Epidermal melanocyte (primary cell): ENCODE data around the gene CALY.
"Not testable (repeated sequence)": the region's sequence is repeated elsewhere in the genome, so short reads cannot be mapped to it uniquely, and the experiment has no call there.

Experiments used
- DNase-seq: peaks from one replicate; pipeline ENCODE4 v3.0.0; 2011; ENCODE audit warnings: low spot score; ENCODE audit not compliant: insufficient read length

Gene CALY, protein sequence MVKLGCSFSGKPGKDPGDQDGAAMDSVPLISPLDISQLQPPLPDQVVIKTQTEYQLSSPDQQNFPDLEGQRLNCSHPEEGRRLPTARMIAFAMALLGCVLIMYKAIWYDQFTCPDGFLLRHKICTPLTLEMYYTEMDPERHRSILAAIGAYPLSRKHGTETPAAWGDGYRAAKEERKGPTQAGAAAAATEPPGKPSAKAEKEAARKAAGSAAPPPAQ

DNA sequence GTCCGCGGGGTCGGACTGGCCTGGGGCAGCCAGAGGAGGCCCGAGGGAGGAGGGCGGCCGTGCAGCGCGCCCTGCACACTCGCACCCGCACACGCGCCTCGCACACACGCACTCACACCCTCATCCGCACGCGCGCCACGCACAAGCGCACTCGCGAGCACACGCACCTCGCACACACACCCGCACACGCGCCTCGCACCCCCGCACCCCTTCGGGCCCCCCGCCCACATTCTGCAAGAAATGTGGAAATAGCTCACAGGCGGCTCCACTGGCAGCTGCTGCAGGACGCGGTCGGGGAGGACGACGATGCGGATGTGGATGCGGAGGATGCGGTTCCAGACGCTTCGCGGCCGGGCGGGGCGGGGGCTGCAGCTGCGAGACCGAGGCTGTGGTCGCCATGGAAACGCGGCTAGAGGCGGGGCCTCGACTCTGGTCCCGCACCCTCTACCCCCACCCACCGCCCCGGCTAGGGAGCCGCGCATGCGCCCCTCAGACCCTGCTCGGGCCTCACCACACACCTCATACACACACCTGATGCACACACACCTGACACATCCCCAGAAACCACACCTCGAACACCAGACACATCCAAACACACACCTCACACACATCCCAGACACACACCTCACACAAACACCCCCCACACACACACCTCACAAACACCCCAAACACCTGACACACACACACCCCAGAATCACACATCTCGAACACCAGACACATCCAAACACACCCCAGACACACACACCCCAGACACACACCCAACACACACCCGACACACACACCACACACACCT lies at the start of gene CALY:
TSS of gene CALY (minus strand) at position 320 of the 793 bp plus-strand sequence. CDS start 7,907 bp downstream, outside the sequence.
- no peak for DNase-seq

DNA sequence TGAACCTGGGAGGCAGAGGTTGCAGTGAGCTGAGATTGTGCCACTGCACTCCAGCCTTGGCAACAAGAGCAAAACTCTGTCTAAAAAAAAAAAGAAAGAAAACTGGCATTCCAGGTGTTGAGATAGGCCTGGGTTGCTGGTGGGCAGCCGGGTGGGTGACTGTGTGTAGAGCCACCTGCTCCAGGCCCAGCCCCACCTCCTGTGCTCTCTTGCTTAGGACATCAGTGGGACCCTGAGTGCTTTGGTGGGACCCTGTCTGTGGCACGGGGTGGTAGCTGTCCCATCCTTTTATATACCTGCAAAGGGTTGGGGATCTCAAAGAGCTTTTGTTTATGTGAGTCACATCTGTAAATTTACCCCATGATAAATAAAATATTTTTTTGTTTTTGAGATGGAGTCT lies 48.5 kb upstream of the CALY start:
- DNase-seq: no peak

DNA sequence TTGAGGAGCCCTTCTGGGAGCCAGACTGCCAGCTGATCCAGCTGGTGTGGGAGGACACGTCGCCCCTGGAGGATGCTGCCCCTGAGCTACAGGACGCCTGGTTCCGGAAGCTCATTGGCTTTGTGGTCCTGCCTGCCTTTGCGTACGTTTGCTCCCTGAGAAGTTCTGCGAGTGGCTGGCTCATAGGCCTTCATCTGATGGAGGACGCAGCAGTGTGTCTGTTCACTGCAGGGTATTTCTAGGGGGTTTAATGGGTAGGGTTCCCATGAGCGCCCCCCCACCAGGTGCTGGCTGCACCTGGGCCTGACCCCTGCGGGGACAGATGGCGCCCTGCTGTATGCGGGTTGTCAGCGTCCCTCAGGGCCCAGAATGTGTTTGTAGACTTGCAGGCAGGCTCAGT lies 47.4 kb upstream of the CALY start:
- no peak for DNase-seq

DNA sequence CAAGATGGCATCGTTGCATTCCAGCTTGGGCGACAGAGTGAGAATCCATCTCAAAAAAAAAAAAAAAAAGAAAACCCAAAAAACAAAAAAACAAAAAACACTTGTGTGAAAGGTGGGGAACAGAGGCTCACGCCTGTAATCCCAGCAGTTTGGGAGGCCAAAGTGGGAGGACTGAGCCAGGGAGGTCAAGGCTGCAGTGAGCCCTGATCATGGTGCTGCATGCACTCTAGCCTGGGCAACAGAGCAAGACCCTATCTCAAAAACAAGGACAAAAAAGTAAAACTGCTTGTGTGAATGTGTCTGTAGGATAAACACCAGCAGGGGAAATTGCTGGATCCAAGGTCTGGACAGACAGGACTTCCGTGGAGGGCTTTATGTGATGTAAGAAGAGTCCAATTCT lies 46.9 kb upstream of the CALY start:
- DNase-seq: no peak

DNA sequence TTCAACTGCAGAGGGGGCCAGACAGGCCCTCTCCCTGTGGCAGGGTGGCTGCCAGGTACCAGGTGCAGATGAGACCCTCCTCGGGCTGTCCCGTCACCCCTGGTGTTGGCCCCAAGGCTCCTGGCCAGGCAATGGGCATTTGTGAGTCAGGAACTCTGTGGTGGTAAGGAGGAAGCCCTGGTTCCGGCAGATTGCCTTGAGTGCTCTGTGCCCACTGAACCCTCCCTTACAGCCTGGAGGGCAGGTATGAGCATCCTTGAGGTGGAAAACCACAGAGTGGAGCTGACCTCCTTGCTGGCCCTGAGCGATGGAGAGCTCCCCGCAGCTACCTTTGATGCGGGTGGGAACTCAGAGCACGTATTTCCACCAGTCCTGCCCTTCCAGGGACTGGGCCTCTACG lies 44.3 kb upstream of the CALY start:
- DNase-seq: no peak

DNA sequence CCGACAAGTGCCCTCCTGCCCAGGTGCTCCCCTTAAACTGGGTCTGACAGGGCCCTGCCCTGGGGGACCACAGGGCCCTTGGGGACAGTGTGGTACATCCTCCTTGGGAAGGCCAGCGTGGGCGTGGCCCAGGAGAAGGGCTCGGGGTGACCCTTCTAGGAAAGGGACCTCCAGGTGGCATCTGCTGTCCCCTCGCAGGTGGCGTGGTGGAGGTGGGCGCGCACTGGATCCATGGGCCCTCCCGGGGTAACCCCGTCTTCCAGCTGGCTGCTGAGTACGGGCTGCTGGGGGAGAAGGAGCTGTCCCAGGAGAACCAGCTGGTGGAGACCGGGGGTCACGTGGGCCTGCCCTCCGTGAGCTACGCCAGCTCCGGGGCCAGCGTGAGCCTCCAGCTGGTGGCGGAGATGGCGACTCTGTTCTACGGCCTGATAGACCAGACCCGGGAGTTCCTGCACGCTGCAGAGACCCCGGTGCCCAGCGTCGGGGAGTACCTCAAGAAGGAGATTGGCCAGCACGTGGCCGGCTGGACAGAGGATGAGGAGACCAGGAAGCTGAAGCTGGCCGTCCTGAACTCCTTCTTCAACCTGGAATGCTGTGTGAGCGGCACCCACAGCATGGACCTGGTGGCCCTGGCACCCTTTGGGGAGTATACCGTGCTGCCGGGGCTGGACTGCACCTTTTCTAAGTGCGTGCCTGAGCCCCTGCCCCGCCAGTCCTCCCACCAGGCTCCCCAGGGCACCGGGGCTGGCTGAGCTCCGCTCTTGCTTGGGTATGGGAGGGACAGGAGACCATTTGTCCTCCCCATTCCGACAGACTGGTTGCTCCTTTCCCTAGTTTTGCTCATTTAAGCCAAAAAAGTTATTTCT lies 43.3 kb upstream of the CALY start:
- no peak for DNase-seq

DNA sequence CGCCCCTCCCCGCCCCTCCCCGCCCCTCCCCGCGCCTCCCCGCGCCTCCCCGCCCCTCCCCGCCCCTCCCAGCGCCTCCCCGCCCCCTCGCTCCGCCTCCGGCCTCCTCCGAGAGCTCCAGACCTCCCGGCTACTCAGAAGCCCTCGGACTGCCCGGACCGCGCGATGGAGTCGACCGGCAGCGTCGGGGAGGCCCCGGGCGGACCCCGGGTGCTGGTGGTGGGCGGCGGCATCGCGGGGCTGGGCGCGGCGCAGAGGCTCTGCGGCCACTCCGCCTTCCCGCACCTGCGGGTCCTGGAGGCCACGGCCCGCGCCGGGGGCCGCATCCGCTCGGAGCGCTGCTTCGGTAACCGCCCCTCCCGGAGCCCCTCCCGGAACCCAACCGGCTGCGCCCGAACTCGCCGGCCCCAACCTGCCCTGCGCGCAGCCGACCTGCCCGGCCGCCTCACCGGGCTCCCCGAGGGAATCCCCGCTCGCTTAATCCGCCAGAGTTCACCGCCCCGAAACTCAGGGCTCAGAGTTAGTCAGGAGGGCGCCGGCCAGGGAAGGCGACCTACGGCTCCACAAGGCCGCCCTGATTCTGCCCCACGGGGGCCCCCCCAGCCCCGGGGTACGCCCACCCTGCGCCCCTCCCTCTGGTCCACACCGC lies 42.6 kb upstream of the CALY start, which contains the start of gene PAOX:
TSS of gene PAOX (plus strand) at position 111 of the 649 bp plus-strand sequence. CDS start at position 166, 55 bp downstream.
- peak; percentile 87 for DNase-seq

DNA sequence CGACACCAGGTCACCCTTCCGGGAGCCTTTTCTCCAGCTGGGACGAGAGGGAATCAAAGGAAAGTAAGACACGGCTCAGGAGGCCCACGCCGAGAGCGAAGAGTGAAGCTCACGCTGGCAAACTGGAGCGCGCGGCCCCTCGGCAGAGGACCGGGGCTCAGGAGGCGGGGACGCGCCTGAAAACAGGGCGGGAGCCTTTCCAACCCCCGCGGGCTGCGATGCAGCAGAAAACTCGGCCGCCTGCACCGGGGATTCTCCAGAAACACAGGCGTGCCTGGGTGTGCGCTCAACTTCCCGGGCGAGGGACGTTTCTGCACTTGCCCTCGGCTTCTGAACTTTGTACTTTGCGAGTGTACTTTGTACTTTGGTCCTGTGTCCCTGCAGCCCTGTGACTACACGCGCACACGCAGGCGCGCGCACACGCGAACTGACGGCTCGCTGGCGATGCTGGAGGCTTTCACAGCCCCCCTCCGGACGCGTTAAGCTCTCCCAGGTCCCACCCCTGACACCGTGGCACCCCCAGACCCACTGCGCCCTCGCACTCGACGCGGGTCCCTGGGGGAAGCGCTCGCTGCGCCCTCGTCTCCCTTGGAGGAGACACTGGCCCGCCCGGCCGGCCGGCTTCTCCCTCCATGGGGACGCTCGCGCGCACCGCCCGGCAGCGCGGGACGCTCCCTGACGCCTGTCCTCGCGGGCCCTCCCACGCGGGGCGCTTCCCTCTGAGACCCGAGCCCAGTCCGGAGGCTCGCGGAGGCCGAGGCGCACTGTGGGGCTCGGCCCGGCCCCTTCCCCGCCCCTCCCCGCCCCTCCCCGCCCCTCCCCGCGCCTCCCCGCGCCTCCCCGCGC lies 41.8 kb upstream of the CALY start:
- DNase-seq: peak; percentile 64

DNA sequence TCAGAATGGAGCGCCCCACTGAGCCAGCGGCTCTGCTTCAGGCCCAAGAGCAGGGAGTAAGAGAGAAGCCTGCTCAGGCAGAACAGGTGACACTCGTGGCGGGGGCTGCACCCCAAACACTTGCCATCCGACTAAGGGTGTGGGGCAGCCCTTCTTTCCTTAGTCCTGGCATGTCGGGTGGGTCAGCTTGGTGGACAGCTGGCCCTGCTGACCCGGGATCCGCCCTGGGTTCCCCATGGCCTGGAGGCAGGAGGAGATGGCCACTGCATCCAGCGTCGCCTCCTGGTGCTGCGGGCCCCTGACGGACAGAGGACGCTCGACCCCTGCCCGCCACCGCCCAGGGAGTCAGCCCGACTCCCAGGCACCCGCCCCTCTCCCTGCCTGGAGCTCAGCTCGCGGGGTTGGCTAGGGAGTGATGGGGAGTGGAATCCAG lies 41.1 kb upstream of the CALY start:
- no peak for DNase-seq

DNA sequence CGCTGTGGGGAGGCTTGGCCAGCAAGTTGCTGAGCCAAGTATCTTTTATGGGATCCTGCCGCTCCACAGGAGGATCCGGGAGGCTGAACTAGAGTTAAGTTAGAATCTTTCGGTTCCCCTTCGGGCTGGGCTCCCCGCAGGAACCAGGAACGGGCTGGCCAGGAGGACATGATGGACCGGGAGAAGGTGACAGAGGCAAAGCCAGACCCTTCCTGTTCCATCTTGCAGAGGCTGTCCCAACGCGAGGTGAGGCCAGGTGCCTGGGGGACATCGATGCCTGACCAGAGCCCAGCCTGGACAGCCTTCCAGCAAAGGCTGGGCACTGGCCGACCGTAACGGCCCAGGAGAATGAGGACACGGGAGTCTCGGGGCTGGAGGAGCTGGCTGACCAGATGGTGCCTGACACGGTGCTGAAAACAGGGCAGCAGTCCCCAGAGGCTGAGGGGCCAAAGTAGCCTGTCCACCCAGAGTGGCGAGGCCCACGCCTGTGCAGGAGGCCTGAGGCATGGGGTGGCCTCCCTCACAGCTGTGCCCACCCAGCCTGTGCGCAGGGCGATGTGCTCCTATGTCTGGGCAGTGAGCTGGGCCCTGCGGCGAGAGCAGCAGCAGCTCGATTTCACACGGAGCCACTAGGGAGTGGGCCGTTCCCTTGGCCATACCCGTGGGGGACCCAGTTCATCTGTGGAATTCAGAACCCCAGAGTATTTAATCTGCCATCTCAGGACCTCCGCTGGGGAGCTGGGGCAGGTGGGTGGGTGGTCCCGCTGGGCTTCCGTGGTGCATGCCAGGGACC lies 40.5 kb upstream of the CALY start:
- no peak for DNase-seq

DNA sequence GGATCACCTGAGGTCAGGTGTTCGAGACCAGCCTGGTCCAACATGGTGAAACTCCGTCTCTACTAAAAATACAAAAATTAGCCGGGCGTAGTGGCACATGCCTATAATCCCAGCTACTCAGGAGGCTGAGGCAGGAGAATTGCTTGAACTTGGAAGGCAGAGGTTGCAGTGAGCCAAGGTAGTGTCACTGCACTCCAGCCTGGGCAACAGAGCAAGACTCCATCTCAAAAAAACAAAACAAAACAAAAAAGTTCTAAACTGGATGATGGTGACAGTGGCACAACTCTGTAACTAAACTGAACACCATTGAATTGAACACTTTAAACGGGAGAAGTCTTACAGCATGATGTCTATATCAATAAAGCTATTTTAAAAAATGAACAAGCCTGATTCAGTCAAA lies 39.5 kb upstream of the CALY start:
- not testable (repeated sequence) for DNase-seq

DNA sequence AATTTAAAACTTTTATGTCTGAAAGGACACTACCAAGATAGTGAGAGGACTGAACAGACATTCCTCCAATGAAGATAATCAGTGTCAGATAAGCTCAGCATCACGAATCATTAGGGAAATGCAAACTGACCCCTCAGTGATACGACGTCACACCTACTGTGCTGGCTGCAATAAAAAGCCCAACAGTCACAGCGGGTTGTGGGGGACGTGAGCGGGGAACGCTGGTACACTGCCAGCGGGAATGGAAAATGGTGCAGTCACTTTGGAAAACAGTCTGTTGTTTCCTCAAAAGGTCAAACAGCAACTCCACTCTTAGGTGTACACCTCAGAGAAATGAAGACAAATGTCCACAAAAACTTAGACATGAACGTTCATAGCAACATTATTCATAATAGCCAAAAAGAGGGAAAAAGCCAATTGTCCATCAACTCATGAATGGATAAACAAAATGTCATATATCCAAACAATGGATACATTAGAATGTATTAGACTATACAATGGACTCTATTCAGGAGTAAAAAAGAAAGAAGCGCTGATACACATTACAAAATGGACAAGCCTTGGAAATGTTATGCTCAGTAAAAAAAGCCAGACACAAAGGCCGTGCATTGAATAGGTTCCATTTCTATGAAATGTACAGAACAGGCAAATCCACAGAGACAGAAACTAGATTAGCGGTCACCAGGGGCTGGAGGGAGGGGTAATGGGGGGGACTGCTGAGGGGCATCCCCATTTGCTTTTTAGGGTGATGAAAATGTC lies 38.8 kb upstream of the CALY start:
- DNase-seq: no peak

DNA sequence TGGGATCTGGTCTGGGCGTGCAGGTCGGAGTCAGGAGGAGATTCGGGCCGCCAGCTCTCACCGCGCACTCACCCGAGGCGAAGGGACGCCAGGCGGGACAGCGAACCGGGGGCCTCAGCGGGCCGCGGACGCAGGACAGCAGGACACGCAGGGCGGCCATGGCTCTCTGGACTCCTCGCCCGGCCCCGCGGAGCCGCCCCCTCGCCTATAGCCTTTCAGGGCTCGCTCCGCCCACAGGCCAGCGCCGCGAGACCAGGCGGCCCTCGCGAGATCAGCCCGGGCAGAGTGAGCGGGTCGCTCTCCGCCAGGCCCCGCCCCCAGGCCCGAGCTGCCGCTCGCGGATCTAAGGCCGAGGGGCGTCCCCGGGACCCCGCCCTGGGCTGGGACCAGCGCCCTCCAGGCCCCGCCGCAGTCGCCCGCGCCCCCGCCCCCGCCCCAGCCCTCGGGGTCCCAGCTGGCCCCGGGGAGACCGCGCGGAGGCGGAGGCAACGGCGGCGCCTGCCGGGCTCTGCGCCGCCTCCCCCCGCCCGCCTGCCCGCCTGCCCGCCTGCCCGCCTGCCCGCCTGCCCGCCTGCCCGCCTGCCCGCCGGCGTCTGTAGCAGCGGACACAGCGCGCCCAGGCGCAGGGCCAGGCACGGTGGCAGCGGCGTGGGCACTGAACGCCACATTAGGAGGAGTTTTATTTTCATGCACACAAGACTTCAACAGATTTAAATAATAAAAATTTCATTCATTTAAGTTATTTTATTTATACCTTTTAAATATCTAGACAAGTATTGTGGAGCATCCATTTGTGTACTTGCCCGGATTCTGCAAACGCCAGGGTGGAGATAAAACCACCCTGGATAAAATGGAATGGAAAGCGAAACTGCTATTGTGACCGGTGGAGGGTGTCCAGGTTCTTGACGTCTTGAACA lies 36.7 kb upstream of the CALY start, which contains the start of gene ECHS1:
TSS of gene ECHS1 (minus strand) at position 181 of the 917 bp plus-strand sequence. CDS start at position 160, 21 bp downstream.
- DNase-seq: peak; percentile 100

DNA sequence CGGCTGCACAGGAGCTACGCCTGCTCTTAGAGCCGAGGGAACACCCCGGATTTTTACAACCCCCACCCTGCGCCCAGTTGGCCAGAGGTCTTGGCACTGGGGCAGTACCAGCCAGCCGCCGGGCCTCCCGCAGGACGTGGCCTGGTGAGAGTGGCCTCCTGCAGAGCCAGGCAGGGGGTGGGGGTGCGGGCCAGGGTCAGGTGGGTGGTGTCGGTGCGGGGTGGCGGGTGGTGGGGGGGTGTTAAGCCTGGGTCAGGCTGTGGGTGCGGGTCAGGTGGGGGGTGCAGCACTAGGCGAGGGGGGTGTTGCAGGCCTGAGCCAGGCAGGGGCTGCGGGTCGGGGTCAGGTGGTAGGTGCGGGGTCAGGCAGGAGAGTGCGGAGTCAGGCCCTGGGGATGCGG lies 35.8 kb upstream of the CALY start:
- DNase-seq: no peak

DNA sequence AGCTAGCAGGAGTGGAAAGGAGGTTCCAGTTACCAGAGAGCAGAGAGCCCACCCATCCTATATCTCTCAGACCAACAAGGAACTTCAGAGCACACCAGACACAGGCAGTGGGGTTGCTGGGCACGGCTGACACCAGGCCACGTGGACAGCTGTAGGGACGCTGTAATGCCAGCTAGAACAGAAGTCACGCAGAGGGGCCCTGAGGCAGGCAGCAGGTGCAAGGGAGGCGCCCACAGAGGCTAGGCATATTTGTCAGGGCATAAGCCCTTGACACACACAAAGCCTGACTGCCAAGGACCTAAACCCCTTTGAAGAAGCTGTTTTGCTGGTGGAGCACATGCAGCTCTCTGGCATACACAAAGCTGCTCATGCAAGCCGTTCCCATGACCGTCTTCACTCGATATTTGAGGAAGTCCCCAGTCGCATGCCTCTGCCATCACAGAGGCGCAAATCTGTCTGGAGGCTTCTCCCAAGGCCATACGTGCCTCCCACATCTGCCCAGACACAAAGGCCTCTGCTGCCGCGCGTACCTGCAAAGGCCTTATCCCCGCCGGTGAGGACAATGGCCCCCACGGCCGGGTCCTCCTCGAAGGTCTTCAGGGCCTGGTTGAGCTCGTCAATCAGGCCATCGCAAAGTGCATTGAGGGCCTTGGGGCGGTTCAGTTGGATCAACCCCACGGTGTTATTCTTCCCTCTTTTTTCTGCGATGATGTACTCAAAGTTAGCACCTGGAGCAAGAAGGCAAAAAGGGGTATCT lies 33.5 kb upstream of the CALY start:
- DNase-seq: no peak

DNA sequence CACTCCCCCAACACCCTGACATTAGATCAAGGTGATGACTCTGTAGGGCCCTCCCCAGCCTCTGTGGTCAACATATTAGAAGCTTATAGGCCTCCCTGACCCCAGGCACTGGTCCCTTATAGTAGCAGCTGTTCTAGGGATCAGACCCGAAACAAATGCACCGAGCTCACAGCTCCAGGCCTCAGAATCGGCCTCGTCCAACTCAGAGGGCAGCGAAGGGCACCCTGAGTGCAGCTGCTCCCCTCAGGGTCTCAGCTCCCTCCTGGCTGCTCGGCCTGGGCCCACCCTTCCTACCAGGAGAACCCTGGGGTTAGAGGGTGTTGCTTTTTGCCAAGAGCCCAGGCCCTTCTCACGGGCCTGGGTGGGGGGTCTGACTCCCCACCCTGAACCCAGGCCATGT lies 31.5 kb upstream of the CALY start:
- no peak for DNase-seq

DNA sequence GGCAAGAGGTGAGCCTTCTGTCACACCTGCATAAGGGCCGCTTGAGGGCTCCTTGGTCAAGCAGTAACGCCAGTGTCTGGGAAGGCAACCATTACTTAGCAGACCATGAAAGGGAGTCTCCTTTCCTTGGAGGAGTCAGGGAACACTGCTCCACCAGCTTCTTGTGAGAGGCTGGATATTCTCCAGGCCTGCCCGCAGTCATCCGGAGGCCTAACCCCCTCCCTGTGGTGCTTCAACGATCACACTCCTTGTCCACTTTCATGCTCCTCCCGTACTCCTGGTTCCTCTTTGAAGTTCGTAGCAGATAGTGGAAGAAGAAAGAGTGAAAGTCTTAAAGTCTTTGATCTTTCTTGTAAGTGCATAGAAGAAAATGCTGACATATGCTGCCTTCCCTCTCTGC lies 30.8 kb upstream of the CALY start:
- not testable (repeated sequence) for DNase-seq
